Endothelial cell of umbilical vein (primary cell): Measurements from ENCODE around the gene CEP83. TPM values are rescaled to one million over a fixed set of nuclear protein-coding genes. Genes with fewer than 3 reads are reported as not detected.
"Not testable (repeated sequence)": the region's sequence is repeated elsewhere in the genome, so short reads cannot be mapped to it uniquely, and the experiment has no call there.

Source experiments
- BruUV-seq: library from RNA; stranded (reverse); fragments of 400-500 nt; replicated peaks from 2 replicates; lab custom pipeline; 2021; lab: Mats Ljungman, UMichigan
- CTCF ChIA-PET: fragments of 300-600, 350-600 bp; sonication (Branson Sonifier 250); formaldehyde crosslinking; loops from one replicate; lab custom pipeline; 2021; ENCODE audit warnings: antibody characterized with exemption, inconsistent platforms; lab: Charles Lee
- POLR2A ChIA-PET: fragments of 300-600, 350-600 bp; sonication (Branson Sonifier 250); formaldehyde crosslinking; loops from one replicate; lab custom pipeline; 2021; ENCODE audit warnings: antibody characterized with exemption, inconsistent platforms; lab: Charles Lee
- DNase-seq: peaks from one replicate; pipeline ENCODE4 v3.0.0-alpha.2; 2011; ENCODE audit warnings: low read depth, low spot score
- FAIRE-seq: peaks from 2 replicates; lab custom pipeline; 2011; peaks lifted over from hg19 to GRCh38; lab: Jason Lieb, UNC
- H2AFZ ChIP-seq: 2 replicates; pipeline ENCODE4 v1.6.0; 2012; ENCODE audit warnings: low read depth, low read length, control low read depth, inconsistent platforms
- H3K27ac ChIP-seq: 2 replicates; pipeline ENCODE4 v1.5.1; 2011; ENCODE audit warnings: low read depth, mild to moderate bottlenecking, control low read depth, low read length, moderate library complexity; ENCODE audit not compliant: insufficient read depth
- H3K27me3 ChIP-seq, 2 experiments: 2 replicates each; pipeline versions ENCODE4 v1.6.0 to v1.6.1; 2011; ENCODE audit warnings: low read length in 2 of 2, mixed read lengths in 1 of 2; ENCODE audit not compliant: control insufficient read depth in 2 of 2, insufficient read depth in 2 of 2
- H3K36me3 ChIP-seq, 2 experiments: 2 replicates in 1 of 2; 3 replicates in 1 of 2; pipeline ENCODE4 v1.5.1; 2011; ENCODE audit warnings: low read length in 2 of 2, mild to moderate bottlenecking in 1 of 2, moderate library complexity in 1 of 2; ENCODE audit not compliant: control insufficient read depth in 2 of 2, insufficient read depth in 2 of 2; ENCODE audit errors: extremely low read depth in 1 of 2
- H3K4me1 ChIP-seq: 3 replicates; pipeline ENCODE4 v1.5.1; 2011; ENCODE audit warnings: mild to moderate bottlenecking, low read length; ENCODE audit not compliant: control insufficient read depth, insufficient read depth; ENCODE audit errors: extremely low read depth
- H3K4me2 ChIP-seq: 2 replicates; pipeline ENCODE4 v1.6.1; 2011; ENCODE audit warnings: low read length, control low read depth, mixed read lengths; ENCODE audit not compliant: insufficient read depth
- H3K4me3 ChIP-seq, 3 experiments: fragments of 200-600 bp in 1 of 3; sonication (generic), shearing (Covaris generic) in 1 of 3; replicated peaks in 1 of 3; 2 replicates each; pipeline ENCODE4 v1.5.1; 2011 to 2016; ENCODE audit warnings: control low read depth in 3 of 3, low read length in 3 of 3, mild to moderate bottlenecking in 2 of 3, inconsistent platforms in 1 of 3, low read depth in 1 of 3, moderate library complexity in 1 of 3; ENCODE audit not compliant: insufficient read depth in 1 of 3
- H3K79me2 ChIP-seq: 2 replicates; pipeline ENCODE4 v1.6.0; 2012; ENCODE audit warnings: low read length, inconsistent platforms; ENCODE audit not compliant: control insufficient read depth, insufficient read depth
- H3K9ac ChIP-seq: replicated peaks from 2 replicates; pipeline ENCODE3; 2011; ENCODE audit warnings: low read length, control low read depth; ENCODE audit not compliant: insufficient read depth; ENCODE audit errors: extremely low read depth
- H3K9me1 ChIP-seq: replicated peaks from 3 replicates; pipeline ENCODE4 v1.6.0; 2011; ENCODE audit warnings: mild to moderate bottlenecking, low read length; ENCODE audit not compliant: control insufficient read depth, insufficient read depth; ENCODE audit errors: extremely low read depth
- H3K9me3 ChIP-seq: replicated peaks from 2 replicates; pipeline ENCODE4 v1.5.1; 2012; ENCODE audit warnings: low read length, inconsistent platforms; ENCODE audit not compliant: control insufficient read depth, insufficient read depth
- H4K20me1 ChIP-seq: replicated peaks from 2 replicates; pipeline ENCODE3; 2011; ENCODE audit warnings: mild to moderate bottlenecking, low read length; ENCODE audit not compliant: control insufficient read depth, insufficient read depth; ENCODE audit errors: extremely low read depth
- EZH2 ChIP-seq: IDR thresholded peaks from 2 replicates; pipeline ENCODE4 v1.6.1; 2012; ENCODE audit warnings: borderline replicate concordance, low read depth, mild to moderate bottlenecking, moderate library complexity, low read length, inconsistent platforms; ENCODE audit not compliant: severe bottlenecking
- JUN ChIP-seq: IDR thresholded peaks from 2 replicates; pipeline ENCODE4 v1.6.1; 2011; ENCODE audit warnings: borderline replicate concordance, low read depth; ENCODE audit not compliant: insufficient read length, insufficient read depth
- MYC ChIP-seq: IDR thresholded peaks from one replicate; pipeline ENCODE4 v1.6.1; 2011; ENCODE audit warnings: mild to moderate bottlenecking, low read depth, low read length
- POLR2A ChIP-seq: IDR thresholded peaks from 2 replicates; pipeline ENCODE4 v1.6.1; 2012; ENCODE audit warnings: low read depth, mild to moderate bottlenecking, control low read depth, low read length
- POLR2AphosphoS5 ChIP-seq: IDR thresholded peaks from 2 replicates; pipeline ENCODE4 v1.6.1; 2012; ENCODE audit warnings: low read depth, mild to moderate bottlenecking, control low read depth, low read length, moderate library complexity; ENCODE audit not compliant: insufficient read depth
- dilution Hi-C: fragments of 300-500 bp; cut with MboI; formaldehyde crosslinking; loops from one replicate; pipeline ENCODE4 v1.15.0; 2019; ENCODE audit warnings: low sequenced_read_pairs; ENCODE audit not compliant: extremely low pct_ligation_motif_present
- intact Hi-C: fragments of 100-400 bp; cut with micrococcal nuclease; formaldehyde crosslinking; loops from one replicate; pipeline ENCODE4 v1.10.0; 2022
- polyA plus RNA-seq, 4 experiments: library from polyadenylated mRNA; depleted of rRNA in 3 of 4; stranded (reverse) in 3 of 4; unstranded in 1 of 4; fragments of >200 nt; gene quantifications; 2 replicates each; pipeline versions ENCODE4 v1.2.1 to v1.2.3, GENCODE V29; 2011 to 2012; ENCODE audit warnings: missing spikeins in 1 of 4
- total RNA-seq: library from RNA; stranded (reverse); gene quantifications from 2 replicates; pipeline ENCODE4 v1.2.3, GENCODE V29; 2021
- TF ChIP-seq, protein P1 (sequence below), 2 donors: IDR thresholded peaks; 1 replicate in 1 of 2; 2 replicates in 1 of 2; pipeline ENCODE4 v1.5.1; 2011; ENCODE audit warnings: low read length in 2 of 2, mild to moderate bottlenecking in 2 of 2, moderate library complexity in 2 of 2, control low read depth in 1 of 2, inconsistent platforms in 1 of 2, low read depth in 1 of 2; ENCODE audit not compliant: insufficient read depth in 1 of 2; ENCODE audit errors: extremely low read depth in 1 of 2

CEP83 gene
- total and polyA plus RNA-seq, 2 donors (not counting 3 experiments of a cell fraction or from before 2014, with no cell fraction given), result 2.9 to 15.3 TPM

DNA sequence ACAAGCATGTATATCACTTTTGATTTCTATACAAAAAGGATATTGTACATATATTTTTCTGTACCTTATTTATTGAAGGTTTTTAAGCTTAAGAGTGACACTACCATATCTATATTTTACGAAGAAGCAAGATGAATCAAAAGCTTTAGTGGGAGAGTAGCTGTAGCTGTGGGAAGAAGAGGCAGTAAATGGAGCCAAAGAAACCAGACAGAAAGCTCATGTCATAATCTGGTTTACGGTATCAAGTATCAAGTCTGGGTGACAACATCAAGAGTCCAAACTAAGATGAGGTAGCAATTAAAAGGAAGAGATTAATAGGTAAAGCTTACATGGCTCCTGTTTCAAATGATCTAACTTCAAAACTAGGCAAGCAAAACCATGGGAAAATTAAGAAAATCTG lies 54.8 kb downstream of the CEP83 start:
- Histone ChIP-seq H3K9me1 (no peaks in the 10 kb centered on the region), H3K9ac (no peak overlapping the region), H3K4me3 (no peak overlapping the region), H4K20me1 (no peaks in the 10 kb centered on the region), H2AFZ (no peak overlapping the region), H3K27ac (no peak overlapping the region), H3K27me3 (no peaks in the 10 kb centered on the region), H3K9me3 (no peaks in the 10 kb centered on the region), H3K79me2 (no peaks in the 10 kb centered on the region), H3K4me1 (no peaks in the 10 kb centered on the region), H3K4me2 (no peak overlapping the region), H3K36me3 (no peaks in the 10 kb centered on the region)
- DNase-seq, result no peak
- POLR2A ChIA-PET, result no interaction called here
- FAIRE-seq, result no peak
- dilution Hi-C loops (no loop called here), intact Hi-C loops (no loop called here)
- TF ChIP-seq JUN, result no peak
- TF ChIP-seq POLR2AphosphoS5, result no peak
- BruUV-seq, result no TSS peak
- CTCF ChIA-PET, result interaction anchor here (1.4 to 1.7 kb wide), 2 partner anchors 8 to 27 kb away, joined by 3 to 4 read pairs; no protein-coding TSS in a partner anchor

DNA sequence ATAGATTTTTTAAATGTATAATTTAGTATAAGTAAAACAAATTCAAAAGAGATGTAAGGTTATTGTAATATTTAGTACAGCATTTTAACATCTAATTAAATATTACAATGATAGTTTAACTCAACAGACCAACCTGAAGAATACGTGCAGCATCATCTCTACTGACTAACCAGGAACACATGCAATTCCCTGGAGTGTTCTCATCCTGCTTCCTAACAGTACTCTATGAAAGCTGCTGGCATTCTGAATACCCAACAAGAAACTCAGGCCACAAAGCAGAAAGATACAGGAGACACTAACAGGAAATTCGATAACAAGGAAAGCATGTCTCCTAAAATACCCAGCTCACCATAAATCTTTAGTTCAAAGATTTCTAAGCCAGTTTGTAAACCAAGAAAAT lies 58.3 kb downstream of the CEP83 start:
- H2AFZ ChIP-seq, result no peak overlapping the region
- no peaks in the 10 kb centered on the region for H3K36me3 ChIP-seq
- no peak overlapping the region for H3K4me2 ChIP-seq
- H3K9ac ChIP-seq, result no peak overlapping the region
- DNase-seq (no peak), FAIRE-seq (no peak)
- no peaks in the 10 kb centered on the region for H3K9me3 ChIP-seq
- no peaks in the 10 kb centered on the region for H4K20me1 ChIP-seq
- H3K79me2 ChIP-seq, result no peaks in the 10 kb centered on the region
- POLR2A ChIA-PET, result no interaction called here
- H3K4me1 ChIP-seq, result no peaks in the 10 kb centered on the region
- H3K27ac ChIP-seq, result no peak overlapping the region
- dilution Hi-C loops, result no loop called here
- H3K9me1 ChIP-seq, result no peaks in the 10 kb centered on the region
- intact Hi-C loops, result no loop called here
- TF ChIP-seq POLR2A, result no peak
- no peak for TF ChIP-seq MYC
- TF ChIP-seq, protein P1, sequence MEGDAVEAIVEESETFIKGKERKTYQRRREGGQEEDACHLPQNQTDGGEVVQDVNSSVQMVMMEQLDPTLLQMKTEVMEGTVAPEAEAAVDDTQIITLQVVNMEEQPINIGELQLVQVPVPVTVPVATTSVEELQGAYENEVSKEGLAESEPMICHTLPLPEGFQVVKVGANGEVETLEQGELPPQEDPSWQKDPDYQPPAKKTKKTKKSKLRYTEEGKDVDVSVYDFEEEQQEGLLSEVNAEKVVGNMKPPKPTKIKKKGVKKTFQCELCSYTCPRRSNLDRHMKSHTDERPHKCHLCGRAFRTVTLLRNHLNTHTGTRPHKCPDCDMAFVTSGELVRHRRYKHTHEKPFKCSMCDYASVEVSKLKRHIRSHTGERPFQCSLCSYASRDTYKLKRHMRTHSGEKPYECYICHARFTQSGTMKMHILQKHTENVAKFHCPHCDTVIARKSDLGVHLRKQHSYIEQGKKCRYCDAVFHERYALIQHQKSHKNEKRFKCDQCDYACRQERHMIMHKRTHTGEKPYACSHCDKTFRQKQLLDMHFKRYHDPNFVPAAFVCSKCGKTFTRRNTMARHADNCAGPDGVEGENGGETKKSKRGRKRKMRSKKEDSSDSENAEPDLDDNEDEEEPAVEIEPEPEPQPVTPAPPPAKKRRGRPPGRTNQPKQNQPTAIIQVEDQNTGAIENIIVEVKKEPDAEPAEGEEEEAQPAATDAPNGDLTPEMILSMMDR (IDR thresholded peaks at IDR 0.05; ENCODE audit: extremely low read depth in 1 of 2, insufficient read depth in 1 of 2, low read depth in 1 of 2, low read length in 2 of 2), result no peak
- TF ChIP-seq POLR2AphosphoS5, result no peak
- TF ChIP-seq JUN, result no peak
- no peak for TF ChIP-seq EZH2
- CTCF ChIA-PET, result no interaction called here
- no peaks in the 10 kb centered on the region for H3K27me3 ChIP-seq
- H3K4me3 ChIP-seq, result no peak overlapping the region
- BruUV-seq, result no TSS peak

DNA sequence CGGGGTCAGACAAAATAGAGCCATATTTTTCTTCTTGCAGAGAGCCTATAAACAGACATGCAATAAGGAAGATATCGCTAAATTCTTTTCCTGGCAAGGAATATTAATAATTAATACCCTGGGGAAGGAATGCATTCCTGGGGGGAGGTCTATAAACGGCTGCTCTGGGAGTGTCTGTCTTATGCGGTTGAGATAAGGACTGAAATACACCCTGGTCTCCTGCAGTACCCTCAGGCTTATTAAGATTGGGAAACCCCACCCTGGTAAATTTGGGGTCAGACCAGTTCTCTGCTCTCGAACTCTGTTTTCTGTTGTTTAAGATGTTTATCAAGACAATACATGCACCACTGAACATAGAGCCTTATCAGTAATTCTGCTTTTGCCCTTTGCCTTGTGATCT lies 61.0 kb downstream of the CEP83 start:
- H3K4me3 ChIP-seq, H3K9me3 ChIP-seq, H3K79me2 ChIP-seq, BruUV-seq, H3K36me3 ChIP-seq, H2AFZ ChIP-seq, CTCF ChIA-PET, H3K27ac ChIP-seq, DNase-seq, H4K20me1 ChIP-seq, H3K4me2 ChIP-seq, H3K4me1 ChIP-seq, intact Hi-C loops, H3K9me1 ChIP-seq, POLR2A ChIA-PET, dilution Hi-C loops, H3K9ac ChIP-seq, H3K27me3 ChIP-seq, FAIRE-seq: not testable (repeated sequence)
